DOHH2 (cell line): Measurements from ENCODE around the gene LCAT.

Experiments used
- H3F3A ChIP-seq: fragments of 200-600 bp; sonication (generic), shearing (Covaris generic); 2 replicates; pipeline ENCODE4 v1.6.0; 2016; ENCODE audit warnings: antibody characterized with exemption, mild to moderate bottlenecking; ENCODE audit not compliant: control insufficient read depth, insufficient read depth
- H3K27ac ChIP-seq: fragments of 200-600 bp; sonication (generic); 2 replicates; pipeline ENCODE4 v1.5.1; 2014; ENCODE audit warnings: low read depth, mild to moderate bottlenecking, low read length, moderate library complexity
- H3K27me3 ChIP-seq: fragments of 200-600 bp; sonication (generic); 2 replicates; pipeline ENCODE4 v1.6.1; 2014; ENCODE audit warnings: mild to moderate bottlenecking, low read length, mixed read lengths; ENCODE audit not compliant: control insufficient read depth
- H3K36me3 ChIP-seq: fragments of 200-600 bp; sonication (generic); 2 replicates; pipeline ENCODE4 v1.6.1; 2014; ENCODE audit warnings: mild to moderate bottlenecking, low read length, moderate library complexity, mixed read lengths; ENCODE audit not compliant: control insufficient read depth
- H3K4me1 ChIP-seq: fragments of 200-600 bp; sonication (generic); 2 replicates; pipeline ENCODE4 v1.6.1; 2014; ENCODE audit warnings: mild to moderate bottlenecking, low read length, mixed read lengths; ENCODE audit not compliant: control insufficient read depth
- H3K4me2 ChIP-seq: fragments of 200-600 bp; sonication (generic); 2 replicates; pipeline ENCODE4 v1.6.0; 2014; ENCODE audit warnings: mild to moderate bottlenecking, low read length, moderate library complexity
- H3K4me3 ChIP-seq: fragments of 200-600 bp; sonication (generic); 2 replicates; pipeline ENCODE4 v1.5.1; 2014; ENCODE audit warnings: mild to moderate bottlenecking, low read length, mixed read lengths
- H3K79me2 ChIP-seq: fragments of 200-600 bp; sonication (generic); 2 replicates; pipeline ENCODE4 v1.6.1; 2014; ENCODE audit warnings: mild to moderate bottlenecking, low read length, mixed read lengths; ENCODE audit not compliant: control insufficient read depth
- H3K9me2 ChIP-seq: fragments of 200-600 bp; sonication (generic); replicated peaks from 2 replicates; pipeline ENCODE4 v1.6.1; 2014; ENCODE audit warnings: mild to moderate bottlenecking, low read length, mixed read lengths; ENCODE audit not compliant: control insufficient read depth
- H3K9me3 ChIP-seq: fragments of 200-600 bp; sonication (generic); 2 replicates; pipeline ENCODE4 v1.6.1; 2014; ENCODE audit warnings: antibody characterized with exemption, low read length, mixed read lengths; ENCODE audit not compliant: control insufficient read depth, insufficient read depth
- H4K20me1 ChIP-seq: fragments of 200-600 bp; sonication (generic); 2 replicates; pipeline ENCODE4 v1.6.0; 2014; ENCODE audit warnings: low read depth, mild to moderate bottlenecking, antibody characterized with exemption, low read length, moderate library complexity; ENCODE audit not compliant: control insufficient read depth, insufficient read depth
- CTCF ChIP-seq: fragments of 200-600 bp; sonication (generic); IDR thresholded peaks from one replicate; pipeline ENCODE4 v1.5.1; 2014; ENCODE audit warnings: antibody characterized with exemption, mild to moderate bottlenecking, low read depth, low read length; ENCODE audit not compliant: poor library complexity, severe bottlenecking
- EZH2phosphoT487 ChIP-seq: fragments of 200-600 bp; sonication (generic); IDR thresholded peaks from 2 replicates; pipeline ENCODE4 v1.6.1; 2017; ENCODE audit warnings: borderline replicate concordance, mild to moderate bottlenecking, antibody characterized with exemption, low read length, moderate library complexity, mixed read lengths

The LCAT gene

DNA sequence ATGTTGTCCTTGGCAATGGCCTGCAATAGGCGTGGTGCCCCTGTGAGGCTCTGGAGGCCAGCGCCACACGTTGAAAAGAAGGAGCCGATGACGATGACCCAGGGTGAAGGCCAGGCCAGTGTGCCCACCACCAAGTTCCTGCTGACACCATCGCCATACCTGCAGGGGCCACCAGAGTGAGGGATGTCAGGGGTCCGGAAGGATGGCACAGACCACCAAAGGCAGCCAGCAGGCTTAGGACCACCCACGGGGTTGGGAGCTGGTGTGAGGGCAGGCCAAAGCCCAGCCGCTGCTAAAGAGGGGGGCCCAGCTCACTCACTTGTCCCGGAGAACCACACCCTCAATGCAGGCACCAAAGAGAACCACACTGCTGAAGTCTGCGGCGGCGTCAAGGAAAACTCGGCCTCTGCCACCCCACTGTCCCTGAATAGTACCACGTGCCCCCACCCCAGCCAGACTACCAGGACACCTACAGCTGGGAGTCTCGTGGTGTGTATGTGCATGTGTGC, 6.5 kb upstream of the LCAT start:
- Histone ChIP-seq H3K4me3 (no peak overlapping the region), H3K36me3 (no peaks in the 10 kb centered on the region; the same call in 1 of the 2 replicates), H3K4me1 (no peaks in the 10 kb centered on the region), H4K20me1 (no peaks in the 10 kb centered on the region), H3K27me3 (no peaks in the 10 kb centered on the region), H3K79me2 (no peaks in the 10 kb centered on the region), H3K9me3 (no peaks in the 10 kb centered on the region), H3F3A (no peaks in the 10 kb centered on the region), H3K27ac (no peak overlapping the region), H3K4me2 (no peak overlapping the region), H3K9me2 (no peaks in the 10 kb centered on the region)
- TF ChIP-seq CTCF (no peak), EZH2phosphoT487 (no peak)

DNA sequence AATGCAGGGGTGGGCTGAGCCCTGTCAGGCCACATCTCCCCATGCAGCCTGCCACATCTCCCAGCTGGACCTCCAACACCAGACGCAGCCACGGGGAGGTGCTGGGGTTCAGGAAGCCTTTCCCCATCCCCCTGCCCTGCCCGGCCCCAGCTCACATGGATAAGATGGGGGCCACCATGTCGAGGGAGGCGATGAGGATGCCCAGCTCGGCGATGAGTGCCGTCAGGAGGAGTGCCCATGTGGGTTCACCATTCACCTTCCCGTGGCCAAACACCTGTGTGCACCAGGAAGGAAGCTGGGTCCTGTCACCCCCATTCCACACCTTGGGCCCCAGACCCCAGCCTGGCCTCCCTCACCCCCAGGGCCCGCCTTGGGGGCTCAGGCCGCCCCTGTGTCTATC, 5.7 kb upstream of the LCAT start:
- Histone ChIP-seq H3K79me2 (no peaks in the 10 kb centered on the region), H3K4me2 (no peak overlapping the region), H3K27ac (no peak overlapping the region), H3K9me3 (no peaks in the 10 kb centered on the region), H3K27me3 (no peaks in the 10 kb centered on the region), H3K9me2 (no peaks in the 10 kb centered on the region), H4K20me1 (no peaks in the 10 kb centered on the region), H3K4me1 (no peaks in the 10 kb centered on the region), H3K36me3 (no peaks in the 10 kb centered on the region; the same call in 1 of the 2 replicates), H3K4me3 (no peak overlapping the region), H3F3A (no peaks in the 10 kb centered on the region)
- TF ChIP-seq EZH2phosphoT487 (no peak), CTCF (no peak)

GRCh38 chr16:67948015-67948414, 4.1 kb upstream of the LCAT start:
- Histone ChIP-seq H3K36me3 (no peaks in the 10 kb centered on the region; the same call in 1 of the 2 replicates), H3K4me3 (no peak overlapping the region), H3K27me3 (no peaks in the 10 kb centered on the region), H4K20me1 (no peaks in the 10 kb centered on the region), H3K79me2 (no peaks in the 10 kb centered on the region), H3F3A (no peaks in the 10 kb centered on the region), H3K4me1 (no peaks in the 10 kb centered on the region), H3K9me3 (no peaks in the 10 kb centered on the region), H3K4me2 (no peak overlapping the region), H3K9me2 (no peaks in the 10 kb centered on the region), H3K27ac (no peak overlapping the region)
- TF ChIP-seq CTCF (no peak), EZH2phosphoT487 (no peak)
